ENCODE results near the gene ZBED6. TPM values are rescaled to one million over a fixed set of nuclear protein-coding genes. Genes with fewer than 3 reads are reported as not detected.
"Not testable (repeated sequence)": the region's sequence is repeated elsewhere in the genome, so short reads cannot be mapped to it uniquely, and the experiment has no call there.

ZBED6 gene, protein sequence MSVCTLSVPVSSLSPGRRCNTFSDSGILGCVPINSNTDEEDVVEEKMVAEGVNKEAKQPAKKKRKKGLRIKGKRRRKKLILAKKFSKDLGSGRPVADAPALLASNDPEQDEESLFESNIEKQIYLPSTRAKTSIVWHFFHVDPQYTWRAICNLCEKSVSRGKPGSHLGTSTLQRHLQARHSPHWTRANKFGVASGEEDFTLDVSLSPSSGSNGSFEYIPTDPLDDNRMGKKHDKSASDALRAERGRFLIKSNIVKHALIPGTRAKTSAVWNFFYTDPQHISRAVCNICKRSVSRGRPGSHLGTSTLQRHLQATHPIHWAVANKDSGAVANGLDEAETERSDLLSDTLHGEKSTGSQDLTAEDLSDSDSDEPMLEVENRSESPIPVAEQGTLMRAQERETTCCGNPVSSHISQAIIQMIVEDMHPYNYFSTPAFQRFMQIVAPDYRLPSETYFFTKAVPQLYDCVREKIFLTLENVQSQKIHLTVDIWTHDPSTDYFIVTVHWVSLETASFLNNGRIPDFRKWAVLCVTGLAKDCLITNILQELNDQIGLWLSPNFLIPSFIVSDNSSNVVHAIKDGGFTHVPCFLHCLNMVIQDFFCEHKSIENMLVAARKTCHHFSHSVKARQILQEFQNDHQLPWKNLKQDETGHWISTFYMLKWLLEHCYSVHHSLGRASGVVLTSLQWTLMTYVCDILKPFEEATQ (N-terminal part only)
- 19.6 and 20.6 TPM in 2 replicates for total RNA-seq
- 5.7 TPM for polyA plus RNA-seq (2012)

DNA sequence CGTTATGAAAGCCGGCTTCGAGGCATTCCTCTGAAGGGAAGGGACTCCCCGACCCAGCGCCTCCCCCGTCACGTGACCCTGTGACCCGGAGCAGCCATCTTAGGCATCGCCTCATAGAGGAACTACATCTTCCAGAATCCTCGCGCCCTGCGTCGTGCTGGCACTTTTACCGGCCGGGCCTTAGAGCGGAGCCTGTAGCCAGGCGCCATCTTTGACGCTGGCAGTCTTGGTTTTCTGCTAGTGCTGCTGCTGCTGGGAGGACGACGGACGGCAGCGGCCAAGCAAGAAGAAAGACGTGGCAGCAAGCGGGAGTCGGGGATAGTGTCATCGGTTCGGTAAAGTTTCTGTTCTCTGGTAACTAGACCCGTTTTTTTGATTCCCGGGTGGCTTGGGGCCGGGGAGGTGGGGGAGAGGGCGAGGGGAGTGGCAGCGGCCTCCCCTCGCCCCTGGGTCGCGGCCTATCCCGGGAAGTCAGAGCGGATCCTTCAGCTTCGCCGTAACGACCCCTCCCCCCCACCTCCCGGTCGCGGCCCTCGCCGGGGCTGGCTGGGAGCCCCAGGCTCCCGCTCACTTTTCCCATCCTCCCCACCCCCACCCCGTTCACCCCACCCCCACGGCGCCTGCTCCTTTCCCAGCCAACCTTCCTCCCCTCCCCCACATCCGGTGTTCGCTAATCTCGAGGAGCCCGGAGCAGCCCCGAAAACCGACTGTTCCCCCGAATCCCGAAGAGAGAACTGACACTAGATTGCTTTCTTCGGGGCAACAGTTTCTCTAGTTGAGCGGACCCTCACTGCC, at the start of gene ZBED6, which contains the start of gene ZC3H11A:
Gene ZBED6 (plus strand): TSS at position 183 of the 795 bp plus-strand sequence. CDS start 1,900 bp downstream, outside the sequence.
Gene ZC3H11A (plus strand): TSS at position 183 of the 795 bp plus-strand sequence. CDS start 21,448 bp downstream, outside the sequence.
- DNase-seq (ENCODE audit: low read depth): peak; percentile 99

DNA sequence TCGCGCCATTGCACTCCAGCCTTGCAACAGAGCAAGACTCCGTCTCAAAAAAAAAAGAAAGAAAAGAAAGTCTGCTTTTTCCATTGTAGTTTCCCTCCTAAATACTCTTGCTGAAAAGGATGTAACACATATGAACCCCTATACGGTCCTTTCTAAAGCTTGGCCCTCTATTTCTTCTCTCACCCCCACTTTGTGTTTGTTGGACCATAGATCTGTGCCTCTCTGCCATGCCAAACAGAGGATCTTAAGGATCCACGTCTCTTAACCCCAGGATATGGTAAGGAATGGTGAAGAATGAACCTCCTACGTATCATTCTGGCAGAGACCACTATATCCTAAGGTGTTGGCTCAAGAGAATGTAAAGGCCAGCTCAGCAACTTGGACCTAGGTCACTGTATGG, 49.1 kb upstream of the ZBED6 start:
- DNase-seq (ENCODE audit: low read depth): no peak

DNA sequence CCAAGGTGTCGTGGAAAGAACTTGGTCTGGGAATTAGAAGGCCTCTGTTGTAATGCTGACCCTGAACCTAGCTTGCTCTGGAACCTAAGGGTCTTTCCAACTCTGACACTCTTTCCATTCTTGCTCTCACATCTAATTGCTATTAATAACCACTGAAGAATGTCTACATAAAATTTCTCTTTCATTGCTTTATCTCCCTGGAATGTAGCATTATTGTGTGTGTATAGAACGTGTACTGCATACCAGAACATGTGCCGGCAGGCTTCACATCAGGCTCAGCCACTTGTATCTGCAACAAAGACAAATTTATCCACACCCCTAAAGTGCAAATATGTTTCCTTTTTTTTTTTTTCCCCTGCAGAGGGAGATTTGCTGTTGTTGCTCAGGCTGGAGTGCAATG, 44.4 kb upstream of the ZBED6 start:
- no peak for DNase-seq (ENCODE audit: low read depth)

DNA sequence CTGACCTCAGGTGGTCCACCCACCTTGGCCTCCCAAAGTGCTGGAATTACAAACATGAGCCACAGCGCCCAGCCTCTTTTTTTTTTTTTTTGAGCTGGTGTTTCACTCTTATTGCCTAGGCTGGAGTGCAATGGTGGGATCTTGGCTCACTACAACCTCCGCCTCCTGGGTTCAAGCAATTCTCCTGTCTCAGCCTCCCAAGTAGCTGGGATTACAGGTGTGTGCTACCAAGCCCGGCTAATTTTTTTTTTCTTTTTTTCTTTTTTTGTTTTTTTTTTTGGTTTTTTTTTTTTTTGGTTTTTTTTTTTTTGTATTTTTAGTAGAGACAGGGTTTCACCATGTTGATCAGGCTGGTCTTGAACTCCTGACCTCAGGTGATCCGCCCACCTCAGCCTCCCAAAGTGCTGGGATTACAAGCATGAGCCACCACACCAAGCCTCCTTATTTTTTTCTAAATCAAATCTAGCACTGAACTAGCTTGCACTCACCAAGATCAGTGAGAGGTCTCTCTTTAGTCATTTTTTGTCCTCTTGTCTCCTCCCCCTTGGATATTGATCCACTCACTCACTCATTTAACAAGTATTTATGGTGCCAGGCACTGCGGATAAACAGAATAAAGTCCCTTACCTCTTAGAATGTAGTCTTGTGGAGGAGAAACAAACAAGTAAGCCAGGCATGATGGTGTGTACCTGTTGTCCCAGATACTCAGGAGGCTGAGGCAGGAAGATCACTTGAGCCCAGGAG, 43.6 kb upstream of the ZBED6 start:
- DNase-seq (ENCODE audit: low read depth): not testable (repeated sequence)

DNA sequence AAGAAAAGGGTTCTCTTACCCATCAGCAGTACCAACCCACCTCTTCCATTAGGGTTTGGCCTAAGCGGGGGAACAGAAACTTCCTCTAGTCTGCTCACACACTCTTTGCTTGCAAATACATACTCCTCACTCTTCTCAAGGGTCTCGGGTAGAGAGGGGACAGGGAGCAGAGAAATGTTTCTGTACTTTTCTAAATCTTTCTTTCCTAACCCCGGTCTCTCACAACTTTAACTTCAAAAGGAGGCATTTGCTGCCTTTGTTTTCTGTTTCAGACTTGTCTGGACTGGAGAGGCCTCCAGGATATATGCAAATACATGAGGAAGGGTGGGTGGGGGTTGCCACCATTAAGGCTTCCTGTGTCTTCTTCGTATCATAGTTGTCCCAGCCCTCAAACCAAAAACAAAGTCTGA, 41.0 kb upstream of the ZBED6 start:
- DNase-seq (ENCODE audit: low read depth): no peak

DNA sequence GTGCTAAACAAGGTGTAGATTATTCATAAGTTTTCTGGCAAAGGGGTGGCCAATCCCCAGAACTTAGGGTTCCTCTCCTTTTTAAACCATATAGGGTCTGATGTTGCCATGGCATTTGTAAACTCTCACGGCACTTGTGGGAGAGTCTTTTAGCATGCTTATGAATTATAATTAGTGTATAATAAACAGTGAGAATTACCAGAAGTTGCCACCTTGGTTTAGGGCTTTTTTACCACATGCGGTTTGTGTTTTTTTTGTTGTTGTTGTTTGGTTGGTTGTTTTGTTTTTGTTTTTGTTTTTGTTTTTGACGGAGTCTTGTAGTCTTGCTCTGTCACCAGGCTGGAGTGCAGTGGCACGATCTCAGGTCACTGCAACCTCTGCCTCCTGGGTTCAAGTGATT, 39.4 kb upstream of the ZBED6 start:
- no peak for DNase-seq (ENCODE audit: low read depth)

DNA sequence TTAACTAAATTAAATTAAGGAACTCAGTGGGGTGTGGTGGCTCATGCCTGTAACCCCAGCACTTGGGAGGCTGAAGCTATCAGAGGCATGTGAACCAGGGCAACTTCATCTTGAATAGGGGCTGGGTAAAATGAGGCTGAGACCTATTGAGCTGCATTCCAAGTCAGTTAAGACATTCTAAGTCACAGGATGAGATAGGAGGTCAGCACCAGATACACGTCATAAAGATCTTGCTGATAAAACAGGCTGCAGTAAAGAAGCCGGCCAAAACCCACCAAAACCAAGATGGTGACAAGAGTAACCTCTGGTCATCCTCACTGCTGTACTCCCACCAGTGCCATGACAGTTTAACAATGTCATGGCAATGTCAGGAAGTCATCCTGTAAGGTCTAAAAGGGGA, 36.7 kb upstream of the ZBED6 start:
- DNase-seq (ENCODE audit: low read depth): not testable (repeated sequence)

DNA sequence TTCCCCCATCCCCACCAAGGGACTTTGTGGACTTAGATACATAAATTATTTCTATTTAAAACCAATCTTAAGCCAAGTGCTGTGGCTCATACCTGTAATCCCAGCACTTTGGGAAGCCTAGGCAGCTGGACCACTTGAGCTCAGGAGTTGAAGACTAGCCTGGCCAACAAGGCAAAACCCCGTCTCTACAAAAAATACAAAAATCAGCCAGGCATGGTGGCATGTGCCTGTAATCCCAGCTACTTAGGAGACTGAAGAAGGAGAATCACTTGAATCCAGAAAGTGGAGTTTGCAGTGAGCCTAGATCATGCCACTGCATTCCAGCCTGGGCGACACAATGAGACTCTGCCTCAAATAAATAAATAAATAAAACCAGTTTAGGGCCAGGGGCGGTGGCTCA, 34.9 kb upstream of the ZBED6 start:
- DNase-seq (ENCODE audit: low read depth): no peak

DNA sequence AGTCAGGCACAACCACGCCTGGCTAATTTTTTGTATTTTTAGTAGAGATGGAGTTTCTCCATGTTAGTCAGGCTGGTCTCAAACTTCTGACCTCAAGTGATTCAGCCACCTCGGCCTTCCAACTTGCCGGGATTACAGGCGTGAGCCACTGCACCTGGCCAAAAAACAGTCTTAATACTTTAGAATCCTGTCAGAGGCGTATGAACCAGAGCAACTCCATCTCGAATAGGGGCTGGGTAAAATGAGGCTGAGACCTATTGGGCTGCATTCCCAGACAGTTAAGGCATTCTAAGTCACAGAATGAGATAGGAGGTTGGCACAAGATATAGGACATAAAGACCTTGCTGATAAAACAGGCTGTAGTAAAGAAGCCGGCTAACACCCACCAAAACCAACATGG, 33.5 kb upstream of the ZBED6 start:
- not testable (repeated sequence) for DNase-seq (ENCODE audit: low read depth)

DNA sequence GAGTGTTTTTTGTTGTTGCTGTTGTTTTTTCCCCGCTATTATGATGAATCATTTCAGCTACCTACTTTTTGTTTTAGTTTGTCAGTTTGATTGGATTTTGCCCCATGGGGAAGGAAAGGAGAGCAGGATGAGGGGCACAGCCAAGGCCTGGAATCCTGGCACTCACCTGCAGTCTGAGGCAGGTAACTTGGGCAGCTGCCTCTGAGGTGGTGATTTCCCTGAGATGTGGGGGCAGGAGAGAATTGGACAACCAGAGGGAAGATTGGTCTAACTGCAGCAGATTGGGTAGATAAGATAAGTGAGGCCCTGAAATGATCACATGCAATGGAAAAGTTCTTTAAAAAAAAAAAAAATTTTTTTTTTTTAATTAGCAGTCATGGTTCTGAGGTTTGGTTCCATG, 31.9 kb upstream of the ZBED6 start:
- no peak for DNase-seq (ENCODE audit: low read depth)

DNA sequence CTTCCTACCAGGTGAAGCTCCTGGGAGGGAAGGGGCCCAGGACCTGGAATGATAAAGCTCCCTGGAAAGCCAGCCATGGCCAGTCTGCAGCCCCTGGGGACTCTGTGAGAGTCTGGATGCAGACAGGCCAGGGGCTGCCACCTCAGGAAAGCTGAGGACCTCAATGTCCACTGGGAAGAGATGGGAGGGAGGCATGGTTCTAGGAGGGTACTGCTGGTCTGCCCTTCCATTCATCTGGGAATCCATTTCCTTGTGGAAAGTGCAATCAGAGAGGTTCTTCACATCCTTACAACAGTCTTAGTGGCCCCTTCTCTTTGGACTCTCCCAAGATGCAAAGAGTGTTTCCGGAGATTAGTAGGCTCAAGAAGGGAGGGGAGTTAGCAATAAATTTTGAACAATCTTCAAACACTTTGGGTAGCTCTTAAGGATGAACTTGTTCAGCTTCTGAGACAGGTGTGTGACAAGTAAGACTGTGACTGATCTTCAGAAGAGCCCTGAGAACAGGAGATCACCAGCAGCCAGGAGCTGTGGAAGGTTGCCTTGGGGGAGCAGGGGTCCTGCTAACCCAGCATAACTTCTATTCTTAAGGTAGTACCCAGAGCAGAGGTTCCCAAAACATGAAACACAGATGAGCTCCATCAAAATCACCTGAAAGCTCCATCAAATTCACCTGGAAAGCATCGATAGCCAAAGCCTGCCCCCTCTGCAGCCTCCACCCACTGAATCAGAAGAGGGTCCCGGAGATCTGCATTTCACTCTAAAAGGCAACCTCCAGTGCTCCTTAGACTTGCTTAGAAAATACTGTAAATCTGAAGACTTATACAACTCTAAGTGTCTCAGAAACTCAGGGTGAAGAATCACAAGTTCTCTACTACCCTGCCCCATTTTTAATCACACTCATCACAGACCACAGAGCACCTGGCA, 31.1 kb upstream of the ZBED6 start:
- DNase-seq (ENCODE audit: low read depth): no peak

DNA sequence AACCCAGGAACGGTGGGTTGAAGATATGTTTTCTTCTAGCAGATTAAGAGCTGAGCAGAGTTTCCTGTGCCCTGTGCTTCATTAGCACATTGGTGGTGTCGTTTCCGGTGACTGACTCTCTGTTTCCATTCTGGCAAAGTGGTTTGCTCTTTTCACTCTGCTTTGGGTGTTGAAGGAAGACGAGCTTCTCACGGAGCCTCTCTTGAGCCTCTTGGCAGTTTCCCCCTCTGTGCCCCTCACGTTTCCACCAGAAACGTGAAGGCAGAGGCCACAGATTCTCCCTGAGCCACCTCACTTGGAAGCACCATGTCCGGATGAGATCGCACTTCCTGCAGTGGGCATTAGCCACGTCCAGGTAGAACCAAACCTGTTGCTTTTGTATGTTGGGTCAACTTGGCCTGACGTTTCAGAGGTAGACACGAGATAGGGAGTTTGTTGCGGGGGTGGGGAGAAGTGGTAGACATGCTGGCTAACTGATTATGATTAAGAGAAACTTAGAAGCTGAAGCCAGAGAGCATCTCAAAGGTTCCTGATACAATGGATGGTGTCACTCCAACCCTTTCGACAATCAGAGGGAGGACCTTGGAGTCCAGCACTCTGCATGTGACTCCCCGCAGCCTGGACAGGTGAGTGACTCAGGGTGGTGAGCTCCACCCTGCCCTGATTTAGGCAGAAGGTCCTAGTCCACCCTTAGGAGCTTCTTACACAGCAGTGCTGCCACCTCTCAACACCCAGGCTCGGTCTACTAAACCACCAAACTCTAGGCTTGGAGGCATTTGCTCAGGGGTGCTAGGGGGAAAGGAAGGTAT, 30.2 kb upstream of the ZBED6 start, which contains the start of gene LAX1:
Gene LAX1 (plus strand): TSS at position 155 of the 809 bp plus-strand sequence. CDS start 383 bp downstream, at position 538.
- DNase-seq (ENCODE audit: low read depth): no peak

DNA sequence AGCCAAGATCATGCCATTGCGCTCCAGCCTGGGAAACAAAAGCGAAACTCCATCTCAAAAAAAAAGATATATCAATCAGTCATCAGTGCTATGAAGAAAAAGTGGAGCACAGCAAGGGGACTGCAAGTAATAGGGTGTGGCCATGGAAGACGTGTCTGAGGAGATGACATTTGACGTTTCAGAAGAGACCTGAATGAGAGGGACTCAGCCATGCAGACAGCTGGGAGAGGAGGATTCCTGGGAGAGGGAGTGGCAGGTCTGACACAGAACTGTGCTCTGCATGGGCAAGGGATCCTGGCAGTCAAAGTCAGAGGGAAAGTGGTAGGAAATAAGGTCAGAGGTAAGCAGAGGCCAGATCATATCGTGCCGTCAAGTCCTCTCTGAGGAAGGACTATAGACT, 27.2 kb upstream of the ZBED6 start:
- peak; percentile 36 for DNase-seq (ENCODE audit: low read depth)

DNA sequence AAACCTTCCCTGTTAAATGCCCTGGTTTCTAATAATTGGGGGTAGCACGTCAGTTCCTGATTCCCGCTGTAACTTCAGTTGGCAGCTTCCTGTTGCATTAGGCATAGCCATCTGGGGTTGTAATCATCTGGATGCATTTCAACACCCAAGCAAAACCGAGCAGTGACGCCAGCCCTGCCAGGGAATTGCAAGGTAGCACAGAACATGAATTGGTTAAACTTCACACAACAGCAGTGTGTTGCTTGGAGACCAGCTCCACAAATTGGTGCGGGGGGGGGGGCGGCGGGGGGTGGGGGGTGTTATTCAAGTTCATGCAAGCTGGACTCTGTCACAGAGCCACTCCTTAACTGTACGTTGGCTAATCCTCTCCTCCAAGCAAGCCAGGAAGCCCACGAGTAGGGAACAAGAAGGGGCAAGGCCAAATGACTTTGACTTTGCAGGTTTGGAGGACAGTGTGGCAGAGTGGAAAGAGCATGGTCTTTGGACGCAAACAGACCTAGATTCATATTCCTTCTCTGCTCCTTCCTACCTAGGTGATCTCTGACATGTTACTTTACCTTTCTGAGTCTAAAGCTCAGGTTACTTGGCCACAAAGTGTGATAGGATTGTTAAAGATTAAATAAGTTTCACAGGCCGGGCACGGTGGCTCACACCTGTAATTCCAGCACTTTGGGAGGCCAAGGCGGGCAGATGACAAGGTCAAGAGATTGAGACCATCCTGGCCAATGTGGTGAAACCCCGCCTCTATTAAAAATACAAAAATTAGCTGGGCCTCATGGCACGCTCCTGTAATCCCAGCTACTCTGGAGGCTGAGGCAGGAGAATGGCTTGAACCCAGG, 25.7 kb upstream of the ZBED6 start:
- peak; percentile 59 for DNase-seq (ENCODE audit: low read depth)

DNA sequence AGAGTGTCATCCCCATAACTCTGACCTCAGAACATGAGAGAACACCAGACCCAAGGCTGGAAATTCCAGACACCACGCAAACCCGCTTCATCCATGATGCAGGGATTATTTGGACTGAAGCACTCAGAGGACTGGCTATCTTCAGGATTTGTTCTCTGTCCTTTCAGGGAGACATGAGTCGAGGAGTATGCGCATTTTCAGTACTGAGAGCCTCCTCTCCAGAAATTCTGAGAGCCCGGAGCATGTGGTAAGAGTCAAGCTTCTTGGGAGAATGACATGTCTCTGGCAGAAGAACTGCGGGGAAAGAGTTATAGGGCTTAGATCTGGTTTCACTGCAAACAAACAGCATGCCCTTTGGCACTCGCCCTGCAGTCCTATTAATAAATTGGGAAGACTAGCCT, 23.5 kb upstream of the ZBED6 start:
- peak; percentile 59 for DNase-seq (ENCODE audit: low read depth)

DNA sequence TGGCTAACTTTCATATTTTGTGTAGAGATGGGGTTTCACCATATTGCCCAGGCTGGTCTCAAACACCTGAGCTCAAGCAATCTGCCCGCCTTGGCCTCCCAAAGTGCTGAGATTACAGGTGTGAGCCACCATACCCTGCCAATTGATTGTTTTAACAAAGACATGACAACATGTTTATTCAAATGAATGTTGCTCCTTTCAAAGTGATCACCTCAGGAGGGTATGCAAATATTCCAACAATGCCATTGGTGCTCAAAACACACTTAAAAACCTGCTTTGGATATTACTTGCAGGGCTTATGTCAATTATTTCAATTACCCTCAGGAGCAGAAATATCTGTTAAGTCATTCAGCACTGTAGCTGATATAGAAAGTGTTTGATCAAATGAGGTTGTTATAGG, 22.6 kb upstream of the ZBED6 start:
- DNase-seq (ENCODE audit: low read depth): no peak

DNA sequence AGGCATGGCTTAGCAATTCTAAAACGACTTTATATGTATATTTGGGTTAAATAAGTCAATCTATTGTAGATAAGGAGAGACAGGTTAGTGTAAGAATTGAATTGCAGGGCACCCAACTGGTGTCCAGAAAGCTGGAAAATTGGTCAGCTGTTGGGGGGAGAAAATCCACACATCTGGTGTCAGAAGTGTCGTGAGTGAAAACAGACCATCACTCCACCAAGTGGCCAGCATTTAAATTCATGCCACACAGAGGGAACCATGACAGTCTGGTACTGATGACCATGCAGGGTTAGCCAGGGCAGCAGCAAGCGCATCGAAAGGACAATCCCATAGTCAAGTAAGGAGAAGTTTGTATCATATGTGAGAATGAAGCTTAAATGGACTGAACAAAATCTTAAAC, 18.8 kb upstream of the ZBED6 start:
- DNase-seq (ENCODE audit: low read depth): peak; percentile 34

DNA sequence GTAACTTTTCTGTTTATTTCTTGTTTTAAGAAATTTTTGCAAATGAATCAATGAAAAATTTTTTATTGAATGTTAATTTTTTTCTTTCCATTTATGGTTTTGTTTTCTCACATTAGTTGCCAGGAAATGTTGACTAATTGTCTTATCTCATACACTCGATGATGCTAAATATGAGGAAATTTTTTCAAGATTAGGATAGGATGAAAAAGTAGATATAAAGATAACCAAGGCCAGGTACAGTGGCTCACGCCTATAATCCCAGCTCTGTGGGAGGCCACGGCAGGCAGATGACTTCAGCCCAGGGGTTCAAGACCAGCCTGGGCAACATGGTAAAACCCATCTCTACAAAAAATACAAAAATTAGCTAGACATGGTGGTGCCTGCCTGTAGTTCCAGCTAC, 17.8 kb upstream of the ZBED6 start:
- DNase-seq (ENCODE audit: low read depth): no peak
